K562 (cell line): ENCODE measurements around the gene NLRP4. TPM values are rescaled to one million over a fixed set of nuclear protein-coding genes. Genes with fewer than 3 reads are reported as not detected.
"Not testable (repeated sequence)": the region's sequence is repeated elsewhere in the genome, so short reads cannot be mapped to it uniquely, and the experiment has no call there.

ENCODE experiments used
- ATAC-seq: fragments of 200-7000 bp; cut with Tn5 transposase; 3 replicates; pipeline ENCODE4 v1.9.1; 2020; ENCODE audit warnings: moderate library complexity
- BruUV-seq: library from RNA; stranded (reverse); fragments of 400-500 nt; replicated peaks from 2 replicates; lab custom pipeline; 2021; lab: Mats Ljungman, UMichigan
- CTCF ChIA-PET: fragments of 300-600 bp; formaldehyde crosslinking; extraction: SDS; loops from one replicate; lab custom pipeline; 2021; ENCODE audit warnings: low intra/inter-chr PET ratio; lab: Yijun Ruan, JAX
- POLR2A ChIA-PET: fragments of 300-600, 350-650 bp; sonication (Branson Sonifier 250); formaldehyde crosslinking; extraction: SDS; loops from one replicate; lab custom pipeline; 2021; ENCODE audit warnings: antibody characterized with exemption, inconsistent platforms; lab: Yijun Ruan, JAX
- DNase-seq, 4 experiments: peaks; one replicate each; pipeline versions ENCODE4 v3.0.0 to v3.0.0-alpha.2; 2011 to 2018; ENCODE audit warnings: low spot score in 3 of 4, mixed read lengths in 3 of 4; ENCODE audit errors: extremely low read depth in 1 of 4
- FAIRE-seq: peaks from 2 replicates; lab custom pipeline; 2011; peaks lifted over from hg19 to GRCh38; lab: Jason Lieb, UNC
- H2AFZ ChIP-seq: 2 replicates; pipeline ENCODE4 v1.6.0; 2011; ENCODE audit warnings: low read depth, low read length, control low read depth, inconsistent platforms
- H3K27ac ChIP-seq: fragments of 200-600 bp; 3 replicates; pipeline ENCODE4 v1.8.0; 2011; ENCODE audit warnings: low read depth, mild to moderate bottlenecking, control low read depth, inconsistent platforms, low read length, moderate library complexity, mixed read lengths; ENCODE audit errors: extremely low read depth
- H3K27me3 ChIP-seq, 2 experiments: fragments of 300-600 bp in 1 of 2; 2 replicates in 1 of 2; 3 replicates in 1 of 2; pipeline versions ENCODE4 v1.6.0 to v1.8.0; 2011; ENCODE audit warnings: inconsistent platforms in 2 of 2, low read length in 2 of 2, mild to moderate bottlenecking in 1 of 2, mixed read lengths in 1 of 2, moderate library complexity in 1 of 2; ENCODE audit not compliant: control insufficient read depth in 2 of 2, insufficient read depth in 2 of 2
- H3K36me3 ChIP-seq: fragments of 300-600 bp; 3 replicates; pipeline ENCODE4 v1.8.0; 2011; ENCODE audit warnings: mild to moderate bottlenecking, low read length, inconsistent platforms; ENCODE audit not compliant: control insufficient read depth, insufficient read depth
- H3K4me1 ChIP-seq, 2 experiments: fragments of 200-600 bp in 1 of 2; replicated peaks in 1 of 2; 2 replicates in 1 of 2; 3 replicates in 1 of 2; pipeline versions ENCODE4 v1.5.1 to v1.8.0; 2011; ENCODE audit warnings: inconsistent platforms in 2 of 2, low read length in 2 of 2, mild to moderate bottlenecking in 1 of 2, mixed read lengths in 1 of 2, moderate library complexity in 1 of 2; ENCODE audit not compliant: control insufficient read depth in 2 of 2, insufficient read depth in 2 of 2
- H3K4me2 ChIP-seq: 2 replicates; pipeline ENCODE4 v1.6.1; 2011; ENCODE audit warnings: low read length, control low read depth, inconsistent platforms, mixed read lengths; ENCODE audit not compliant: insufficient read depth
- H3K4me3 ChIP-seq: fragments of 200-600 bp; sonication (generic), shearing (Covaris generic); 2 replicates; pipeline ENCODE4 v1.5.1; 2016; ENCODE audit warnings: control low read depth, inconsistent platforms
- H3K79me2 ChIP-seq: fragments of 200-600 bp; 3 replicates; pipeline ENCODE4 v1.8.0; 2011; ENCODE audit warnings: low read length, inconsistent platforms; ENCODE audit not compliant: control insufficient read depth, insufficient read depth
- H3K9ac ChIP-seq, 2 experiments: 2 replicates each; pipeline versions ENCODE4 v1.6.0 to v1.6.1; 2011; ENCODE audit warnings: low read depth in 2 of 2, low read length in 2 of 2, control low read depth in 1 of 2, inconsistent platforms in 1 of 2, mild to moderate bottlenecking in 1 of 2, mixed read lengths in 1 of 2; ENCODE audit not compliant: insufficient read depth in 1 of 2
- H3K9me1 ChIP-seq: one replicate; pipeline ENCODE4 v1.6.0; 2011; ENCODE audit warnings: inconsistent platforms, mild to moderate bottlenecking, low read length, moderate library complexity; ENCODE audit not compliant: control insufficient read depth, insufficient read depth
- H3K9me3 ChIP-seq: replicated peaks from 2 replicates; pipeline ENCODE4 v1.5.1; 2011; ENCODE audit warnings: low read depth, low read length, inconsistent platforms; ENCODE audit not compliant: control insufficient read depth, insufficient read depth
- H4K20me1 ChIP-seq: replicated peaks from 2 replicates; pipeline ENCODE4 v1.6.1; 2011; ENCODE audit warnings: low read length, inconsistent platforms, mixed read lengths; ENCODE audit not compliant: control insufficient read depth, insufficient read depth
- ATF7 ChIP-seq: fragments of 450-650 bp; IDR thresholded peaks from 2 replicates; pipeline ENCODE4 v1.7.1; 2014; ENCODE audit warnings: mild to moderate bottlenecking, moderate library complexity
- GATAD2B ChIP-seq: fragments of 450-650 bp; IDR thresholded peaks from 2 replicates; pipeline ENCODE4 v1.6.1; 2017; ENCODE audit warnings: mild to moderate bottlenecking, borderline replicate concordance
- NFE2L1 ChIP-seq: fragments of 450-650 bp; IDR thresholded peaks from 2 replicates; pipeline ENCODE4 v1.6.1; 2016; ENCODE audit warnings: missing genetic modification characterization, low read depth, mild to moderate bottlenecking, missing compliant biosample characterization, moderate library complexity, borderline replicate concordance
- POLR3G ChIP-seq: IDR thresholded peaks from 2 replicates; pipeline ENCODE4 v1.6.1; 2011; ENCODE audit not compliant: insufficient read length, insufficient replicate concordance; ENCODE audit errors: extremely low read depth
- ZNF146 ChIP-seq: IDR thresholded peaks from one replicate; pipeline ENCODE4 v1.6.1; 2018; ENCODE audit warnings: missing compliant biosample characterization; ENCODE audit not compliant: unreplicated experiment
- ZNF239 ChIP-seq: fragments of 250-450 bp; sonication (Bioruptor Pico); IDR thresholded peaks from 2 replicates; pipeline ENCODE4 v1.4.0; 2020; ENCODE audit warnings: mild to moderate bottlenecking
- WGBS: fragments of 100-300 bp; shearing (Covaris generic); methylation state at CpG from one replicate; pipeline ENCODE4 v1.1.6; 2016; ENCODE audit warnings: low coverage, mixed read lengths; ENCODE audit not compliant: insufficient coverage; ENCODE audit errors: missing lambda C conversion rate; 5-methylcytosine and 5-hydroxymethylcytosine counted together
- in situ Hi-C: fragments of 300-500 bp; cut with MboI; formaldehyde crosslinking; loops from 4 replicates; pipeline ENCODE4 v1.15.0; 2018; ENCODE audit warnings: inconsistent platforms, mixed read lengths
- intact Hi-C: fragments of 100-400 bp; cut with micrococcal nuclease; formaldehyde crosslinking; loops from 2 replicates; pipeline ENCODE4 v1.14.2; 2022
- polyA plus RNA-seq, 8 experiments: library from polyadenylated mRNA; depleted of rRNA in 4 of 8; stranded (reverse) in 5 of 8; unstranded in 3 of 8; fragments of >200 nt; fragmentation: Nextera tagmentation in 2 of 8; fragmentation: Illumina TruSeq in 1 of 8; extraction: Ambion mirVana in 2 of 8; extraction: Trizol in 1 of 8; gene quantifications; 2 replicates each; pipeline versions ENCODE4 v1.2.1 to v1.2.3, GENCODE V29; 2011 to 2014; ENCODE audit warnings: inconsistent platforms in 1 of 8, missing spikeins in 1 of 8
- total RNA-seq, 7 experiments: library from RNA; depleted of rRNA in 6 of 7; stranded (reverse); fragments of >200 nt in 6 of 7; fragmentation: Illumina TruSeq in 2 of 7; extraction: Trizol in 2 of 7; gene quantifications; 2 replicates each; pipeline versions ENCODE4 v1.2.1 to v1.2.3, GENCODE V29; 2011 to 2021; ENCODE audit warnings: low replicate concordance in 1 of 7

NLRP4 gene
- total and polyA plus RNA-seq, 9 of the 15 experiments (the other 6 are each of a cell fraction or from before 2014, with no cell fraction given) = 0.03 to 0.14 (median 0.05) TPM; not detected in 3

DNA sequence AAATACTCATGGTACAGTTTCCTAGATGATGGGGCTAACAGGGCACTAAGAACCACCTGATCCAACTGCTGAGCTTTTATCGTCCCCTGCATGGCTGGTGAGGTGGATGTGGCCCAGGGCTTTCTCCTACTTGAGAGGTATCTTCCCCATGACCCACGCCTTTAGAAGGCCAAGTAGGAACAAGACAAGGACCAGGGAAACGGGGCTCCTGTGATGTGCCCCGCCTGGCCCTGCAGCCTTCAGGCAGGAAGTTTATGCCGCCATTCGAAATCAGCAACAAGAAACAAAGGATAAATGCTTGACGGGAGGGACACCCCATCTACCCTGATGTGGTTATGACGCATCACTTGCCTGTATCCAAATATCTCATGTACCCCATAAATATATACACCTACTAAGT, 91.7 kb downstream of the NLRP4 start:
- ATAC-seq = no peak
- TF ChIP-seq ZNF239 (no peak), GATAD2B (no peak), NFE2L1 (no peak), ATF7 (no peak), POLR3G (no peak)
- TF ChIP-seq, all 486 proteins: peak for 0
- Histone ChIP-seq H3K27me3 (peaks cover 5 to 11% of the 10 kb centered on the region in 2 experiments; a peak in 4 of 5 replicates), H3K79me2 (no peaks in the 10 kb centered on the region), H3K27ac (no peak overlapping the region), H3K9ac (no peak overlapping the region), H3K9me3 (no peaks in the 10 kb centered on the region), H3K4me2 (no peak overlapping the region), H4K20me1 (no peaks in the 10 kb centered on the region), H2AFZ (no peak overlapping the region), H3K4me1 (no peaks in the 10 kb centered on the region), H3K9me1 (no peaks in the 10 kb centered on the region), H3K4me3 (no peak overlapping the region), H3K36me3 (no peaks in the 10 kb centered on the region)
- ChIA-PET POLR2A (no interaction called here), CTCF (no interaction called here)
- WGBS = 2% methylated on average over 8 of the region's 8 CpGs
- DNase-seq = no peak
- BruUV-seq = no TSS peak
- in situ Hi-C loops (no loop called here), intact Hi-C loops (no loop called here)
- FAIRE-seq = no peak

DNA sequence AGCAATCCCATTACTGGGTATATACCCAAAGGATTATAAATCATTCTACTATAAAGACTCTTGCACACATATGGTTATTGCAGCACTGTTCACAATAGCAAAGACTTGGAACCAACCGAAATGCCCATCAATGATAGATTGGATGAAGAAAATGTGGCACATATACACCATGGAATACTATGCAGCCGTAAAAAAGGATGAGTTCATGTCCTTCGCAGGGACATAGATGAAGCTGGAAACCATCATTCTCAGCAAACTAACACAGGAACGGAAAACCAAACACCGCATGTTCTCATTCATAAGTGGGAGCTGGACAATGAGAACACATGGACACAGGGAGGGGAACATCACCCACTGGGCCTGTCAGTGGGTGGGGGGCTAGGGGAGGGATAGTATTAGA, 92.9 kb downstream of the NLRP4 start:
- H3K79me2 ChIP-seq, in situ Hi-C loops, H3K27ac ChIP-seq, intact Hi-C loops, FAIRE-seq, H4K20me1 ChIP-seq, H3K36me3 ChIP-seq, H3K9ac ChIP-seq, POLR2A ChIA-PET, CTCF ChIA-PET, H2AFZ ChIP-seq, H3K4me1 ChIP-seq, H3K9me1 ChIP-seq, BruUV-seq, DNase-seq, ATAC-seq, H3K4me3 ChIP-seq, H3K9me3 ChIP-seq, H3K4me2 ChIP-seq: not testable (repeated sequence)
- H3K27me3 ChIP-seq = peaks cover 7 to 13% of the 10 kb centered on the region in 2 experiments; a peak in 4 of 5 replicates
- peak; percentile 62 for TF ChIP-seq ZNF146 (CRISPR knock-in tag)
- 7% methylated on average over 5 of the region's 5 CpGs for WGBS
